NB4 (cell line): ENCODE results near the gene AKIRIN1.
"Not testable (repeated sequence)": the region's sequence is repeated elsewhere in the genome, so short reads cannot be mapped to it uniquely, and the experiment has no call there.

ENCODE experiments used
- DNase-seq: peaks from one replicate; pipeline ENCODE4 v3.0.0; 2010; ENCODE audit warnings: low read depth
- H3K4me3 ChIP-seq: one replicate; pipeline ENCODE4 v1.5.1; 2011; ENCODE audit warnings: mild to moderate bottlenecking, low read depth, low read length, moderate library complexity
- MYC ChIP-seq: IDR thresholded peaks from 2 replicates; pipeline ENCODE4 v1.6.1; 2011; ENCODE audit warnings: low read depth, low read length
- POLR2A ChIP-seq: IDR thresholded peaks from 2 replicates; pipeline ENCODE4 v1.6.1; 2011; ENCODE audit warnings: mild to moderate bottlenecking; ENCODE audit not compliant: insufficient read length; ENCODE audit errors: extremely low read depth
- TF ChIP-seq, protein P1 (sequence below): IDR thresholded peaks from 2 replicates; pipeline ENCODE4 v1.6.1; 2011; ENCODE audit warnings: low read depth, low read length
- TF ChIP-seq, protein P2 (sequence below): IDR thresholded peaks from one replicate; pipeline ENCODE4 v1.5.1; 2012; ENCODE audit warnings: low read depth, low read length

AKIRIN1 gene

DNA sequence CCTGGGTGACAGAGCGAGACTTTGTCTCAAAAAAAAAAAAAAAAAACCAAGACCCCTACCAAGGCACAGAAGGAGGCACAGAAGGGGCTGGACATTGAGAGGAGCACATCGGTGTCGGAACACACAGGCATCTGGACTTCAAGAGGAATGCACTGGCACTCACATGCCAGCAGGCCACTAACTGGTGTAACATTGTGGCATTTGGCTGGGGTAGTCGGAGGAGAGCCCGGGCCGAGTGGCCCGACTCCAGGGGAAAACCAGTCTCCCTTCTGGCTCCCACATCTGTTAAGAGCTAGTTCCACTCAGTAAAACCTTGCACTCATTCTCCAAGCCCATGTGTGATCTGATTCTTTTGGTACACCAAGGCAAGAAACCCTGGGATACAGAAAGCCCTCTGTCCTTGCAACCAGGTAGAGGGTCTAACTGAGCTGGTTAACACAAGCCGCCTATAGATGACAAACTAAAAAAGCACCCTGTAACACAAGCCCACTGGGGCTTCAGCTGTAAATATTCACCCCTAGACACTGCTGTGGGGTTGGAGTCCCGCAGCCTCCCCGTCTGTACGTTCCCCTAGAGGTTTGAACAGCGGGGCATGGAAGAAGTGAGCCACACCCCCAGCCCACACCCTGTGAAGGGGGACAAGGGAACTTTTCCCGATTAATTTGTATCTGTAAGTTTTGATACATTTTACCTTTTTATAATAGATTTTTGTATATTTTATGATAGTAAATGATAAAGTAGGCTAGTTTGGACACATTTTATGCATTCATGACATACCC lies 17.2 kb upstream of the AKIRIN1 start:
- H3K4me3 ChIP-seq, result no peak overlapping the region
- no peak for DNase-seq
- TF ChIP-seq, protein P1, sequence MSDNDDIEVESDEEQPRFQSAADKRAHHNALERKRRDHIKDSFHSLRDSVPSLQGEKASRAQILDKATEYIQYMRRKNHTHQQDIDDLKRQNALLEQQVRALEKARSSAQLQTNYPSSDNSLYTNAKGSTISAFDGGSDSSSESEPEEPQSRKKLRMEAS, result no peak
- TF ChIP-seq, protein P2, sequence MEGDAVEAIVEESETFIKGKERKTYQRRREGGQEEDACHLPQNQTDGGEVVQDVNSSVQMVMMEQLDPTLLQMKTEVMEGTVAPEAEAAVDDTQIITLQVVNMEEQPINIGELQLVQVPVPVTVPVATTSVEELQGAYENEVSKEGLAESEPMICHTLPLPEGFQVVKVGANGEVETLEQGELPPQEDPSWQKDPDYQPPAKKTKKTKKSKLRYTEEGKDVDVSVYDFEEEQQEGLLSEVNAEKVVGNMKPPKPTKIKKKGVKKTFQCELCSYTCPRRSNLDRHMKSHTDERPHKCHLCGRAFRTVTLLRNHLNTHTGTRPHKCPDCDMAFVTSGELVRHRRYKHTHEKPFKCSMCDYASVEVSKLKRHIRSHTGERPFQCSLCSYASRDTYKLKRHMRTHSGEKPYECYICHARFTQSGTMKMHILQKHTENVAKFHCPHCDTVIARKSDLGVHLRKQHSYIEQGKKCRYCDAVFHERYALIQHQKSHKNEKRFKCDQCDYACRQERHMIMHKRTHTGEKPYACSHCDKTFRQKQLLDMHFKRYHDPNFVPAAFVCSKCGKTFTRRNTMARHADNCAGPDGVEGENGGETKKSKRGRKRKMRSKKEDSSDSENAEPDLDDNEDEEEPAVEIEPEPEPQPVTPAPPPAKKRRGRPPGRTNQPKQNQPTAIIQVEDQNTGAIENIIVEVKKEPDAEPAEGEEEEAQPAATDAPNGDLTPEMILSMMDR, result no peak
- no peak for TF ChIP-seq POLR2A
- no peak for TF ChIP-seq MYC

DNA sequence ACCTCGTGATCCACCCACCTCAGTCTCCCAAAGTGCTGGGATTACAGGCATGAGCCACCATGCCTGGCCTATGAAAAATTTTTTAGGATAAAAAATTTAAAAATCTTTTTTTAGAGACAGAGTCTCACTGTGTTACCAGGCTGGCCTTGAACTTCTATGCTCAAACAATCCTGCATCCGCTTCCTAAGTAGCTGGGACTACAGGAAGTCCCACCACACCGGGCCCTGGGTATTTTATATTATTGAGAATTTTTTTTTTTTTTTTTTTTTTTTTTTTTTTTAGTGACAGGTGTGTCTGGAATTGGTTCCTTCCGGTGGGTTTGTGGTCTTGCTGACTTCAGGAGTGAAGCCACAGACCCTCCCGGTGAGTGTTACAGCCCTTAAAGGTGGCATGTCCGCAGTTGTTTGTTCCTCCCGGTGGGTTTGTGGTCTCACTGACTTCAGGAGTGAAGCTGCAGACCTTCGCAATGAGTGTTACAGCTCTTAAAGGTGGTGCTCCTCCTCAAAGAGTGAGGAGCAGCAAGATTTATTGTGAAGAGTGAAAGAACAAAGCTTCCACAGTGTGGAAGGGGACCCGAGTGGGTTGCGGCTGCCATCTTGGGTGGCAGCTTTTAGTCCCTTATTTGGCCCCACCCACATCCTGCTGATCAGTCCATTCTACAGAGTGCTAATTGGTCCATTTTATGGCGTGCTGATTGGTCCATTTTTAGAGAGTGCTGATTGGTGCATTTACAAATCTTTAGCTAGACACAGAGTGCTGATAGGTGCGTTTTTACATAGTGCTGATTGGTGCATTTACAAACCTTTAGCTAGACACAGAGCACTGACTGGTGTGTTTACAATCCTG lies 13.5 kb upstream of the AKIRIN1 start:
- DNase-seq, H3K4me3 ChIP-seq: not testable (repeated sequence)

DNA sequence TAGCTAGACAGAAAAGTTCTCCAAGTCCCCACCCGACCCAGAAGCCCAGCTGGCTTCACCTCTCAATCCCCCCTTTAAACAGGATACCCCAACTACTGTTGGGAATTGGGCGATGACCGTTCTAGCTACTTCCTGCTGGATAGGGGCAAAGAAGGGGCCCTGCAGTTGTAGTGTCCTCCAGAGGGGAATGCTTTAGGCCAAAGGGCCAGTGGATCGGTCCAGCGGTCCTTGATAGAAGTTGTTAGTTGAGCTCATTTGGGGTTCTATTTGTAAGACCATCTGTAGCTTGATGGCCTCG lies 12.9 kb upstream of the AKIRIN1 start:
- DNase-seq, result not testable (repeated sequence)

DNA sequence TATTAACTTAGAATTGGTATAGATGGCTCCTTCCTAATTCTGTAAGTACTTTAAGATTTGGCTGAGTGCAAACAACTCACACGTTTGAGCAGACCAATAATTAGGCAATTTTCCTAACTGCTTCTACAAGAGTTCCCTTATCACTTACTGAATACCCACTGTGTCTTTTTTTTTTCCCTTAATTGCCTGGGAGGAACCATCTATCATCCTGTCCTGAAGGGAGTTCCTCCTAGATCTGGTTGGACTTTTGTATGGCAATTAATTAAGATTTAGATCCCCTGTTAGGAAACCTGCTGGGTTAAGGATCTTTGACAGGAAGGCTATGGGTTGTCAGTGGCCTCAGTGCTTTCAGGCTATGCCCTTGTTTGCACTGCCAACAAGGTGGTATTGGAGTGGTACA lies 11.7 kb upstream of the AKIRIN1 start:
- not testable (repeated sequence) for DNase-seq, H3K4me3 ChIP-seq

More for the DNA sequence above, 12.9 kb upstream of the AKIRIN1 start:
- H3K4me3 ChIP-seq, result not testable (repeated sequence)

DNA sequence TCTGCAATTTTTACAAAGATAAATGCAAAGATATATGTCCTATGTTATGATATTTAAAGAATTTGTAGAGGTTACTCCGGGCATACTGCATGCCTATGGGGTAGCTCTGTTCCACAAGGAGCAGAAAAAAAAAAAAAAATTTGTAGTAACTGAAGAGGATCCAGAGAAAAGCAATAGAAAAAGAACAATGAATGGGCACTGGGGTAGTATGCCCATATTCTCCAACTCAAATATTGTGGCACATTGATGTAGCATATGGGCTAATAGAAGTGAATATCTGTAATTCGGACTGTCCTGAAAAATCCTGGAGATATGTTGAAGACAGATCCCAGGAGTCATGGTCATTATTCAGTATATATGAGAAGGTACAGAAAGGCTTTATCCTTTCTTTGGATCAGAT lies 1.1 kb upstream of the AKIRIN1 start:
- no peak for TF ChIP-seq MYC
- TF ChIP-seq, protein P1, result no peak
- TF ChIP-seq POLR2A, result no peak
- TF ChIP-seq, protein P2, result no peak
- DNase-seq, result no peak
- no peak overlapping the region for H3K4me3 ChIP-seq

DNA sequence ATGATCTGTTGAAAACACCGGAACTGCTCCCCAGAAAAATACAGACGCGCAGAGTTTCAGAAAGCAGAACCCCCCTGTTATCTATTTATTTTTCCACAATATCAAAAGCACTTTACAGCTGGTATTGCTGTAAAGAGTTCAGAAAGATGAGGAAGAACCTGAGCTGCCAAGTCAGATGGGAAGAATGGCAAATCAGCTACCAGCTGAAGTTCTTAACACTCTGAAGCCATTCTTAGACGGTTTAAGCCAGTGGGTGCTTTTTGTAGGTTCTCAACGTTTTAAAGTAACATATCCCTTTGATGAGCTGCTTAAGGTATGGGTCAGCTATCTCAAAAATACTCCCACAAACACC lies 714 bp upstream of the AKIRIN1 start:
- TF ChIP-seq, protein P1, result no peak
- TF ChIP-seq POLR2A (no peak), MYC (no peak)
- TF ChIP-seq, protein P2, result no peak
- H3K4me3 ChIP-seq, result peak overlapping the region; percentile 66
- DNase-seq, result no peak

DNA sequence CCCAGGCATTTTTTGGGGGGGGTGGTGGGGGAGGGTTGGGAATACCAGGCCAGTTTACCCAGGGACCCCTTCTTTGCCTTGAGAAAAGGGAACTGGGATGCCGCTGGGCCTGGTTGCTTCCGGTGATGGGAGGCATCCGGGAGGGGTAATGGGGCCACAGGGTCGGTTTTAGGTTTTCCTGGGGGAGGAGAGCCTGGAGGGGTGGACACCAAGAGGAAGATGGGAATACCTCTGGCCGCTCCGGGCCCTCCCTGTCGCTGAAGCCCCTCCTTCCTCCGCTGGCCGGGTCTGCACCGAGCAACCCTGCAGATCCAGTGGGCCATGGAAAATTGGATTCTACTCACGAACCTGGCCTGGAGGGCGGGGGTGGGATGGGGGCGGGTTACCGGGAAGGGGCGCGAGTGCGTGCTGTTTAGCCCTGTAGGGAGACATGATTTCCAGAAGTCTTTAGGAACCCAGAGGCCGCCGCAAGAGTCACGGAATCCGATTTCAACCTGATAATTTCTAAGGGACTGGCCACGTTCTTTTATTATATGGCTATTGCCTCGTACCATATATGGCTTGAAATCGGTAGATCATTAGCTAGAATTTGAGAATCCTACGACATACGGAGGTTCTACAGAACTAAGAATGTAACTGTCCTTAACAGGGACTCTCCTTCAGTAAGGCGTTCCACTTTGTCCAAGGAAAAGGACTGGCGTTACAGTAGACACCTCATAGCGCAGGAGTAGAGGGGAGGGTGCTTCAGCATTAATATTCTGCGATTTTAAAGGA lies 749 bp downstream of the AKIRIN1 start:
- TF ChIP-seq, protein P1, result no peak
- TF ChIP-seq MYC, result no peak
- TF ChIP-seq, protein P2, result no peak
- no peak for TF ChIP-seq POLR2A
- DNase-seq, result peak; percentile 55
- peak overlapping the region; percentile 97 for H3K4me3 ChIP-seq
